Uterus (tissue), 4 donors: Measurements from ENCODE around the gene KCNJ16. TPM values are rescaled to one million over a fixed set of nuclear protein-coding genes. Genes with fewer than 3 reads are reported as not detected.

Experiments used
- DNase-seq, 2 donors: peaks; one replicate each; pipeline ENCODE4 v3.0.0-alpha.2; 2019 to 2020
- H3K27ac ChIP-seq, 2 donors: fragments of 200-600 bp; sonication (generic); 1 replicate in 1 of 2; 2 replicates in 1 of 2; pipeline ENCODE4 v1.5.1; 2016 to 2018
- H3K27me3 ChIP-seq, 2 donors: fragments of 200-600 bp; sonication (generic); one replicate each; pipeline ENCODE4 v1.5.1; 2018 to 2019; ENCODE audit warnings: control low read depth in 1 of 2
- H3K36me3 ChIP-seq, 2 donors: fragments of 200-600 bp; sonication (generic); one replicate each; pipeline ENCODE4 v1.5.1; 2019; ENCODE audit warnings: control low read depth in 1 of 2
- H3K4me1 ChIP-seq, 2 donors: fragments of 200-600 bp; sonication (generic); one replicate each; pipeline ENCODE4 v1.5.1; 2018 to 2019; ENCODE audit warnings: control low read depth in 1 of 2
- H3K4me3 ChIP-seq, 2 donors: fragments of 200-600 bp; sonication (generic); 1 replicate in 1 of 2; 2 replicates in 1 of 2; pipeline ENCODE4 v1.5.1; 2018 to 2019; ENCODE audit warnings: mild to moderate bottlenecking in 1 of 2
- H3K9me3 ChIP-seq, 2 donors: fragments of 200-600 bp; sonication (generic); one replicate each; pipeline ENCODE4 v1.5.1; 2019; ENCODE audit warnings: control low read depth in 1 of 2
- POLR2A ChIP-seq, 2 donors: fragments of 450-650 bp; IDR thresholded peaks; one replicate each; pipeline ENCODE4 v1.6.1; 2016; ENCODE audit warnings: antibody characterized with exemption in 2 of 2, mild to moderate bottlenecking in 1 of 2, moderate library complexity in 1 of 2
- intact Hi-C: fragments of 100-400 bp; cut with DNase I; formaldehyde crosslinking; loops from one replicate; pipeline ENCODE4 v1.15.1; 2023; ENCODE audit warnings: low total_unique reads
- total RNA-seq, 4 donors: library from RNA; depleted of rRNA in 3 of 4; stranded (reverse); fragments of >200 nt in 3 of 4; gene quantifications; one replicate each; pipeline versions ENCODE4 v1.1.0 to v1.2.4, GENCODE V29; 2014 to 2023
- TF ChIP-seq, protein P1 (sequence below), 4 experiments: fragments of 200-600 bp in 2 of 4; fragments of 450-650 bp in 2 of 4; sonication (generic) in 2 of 4; IDR thresholded peaks; one replicate each; pipeline ENCODE4 v1.5.1; 2016 to 2019; ENCODE audit warnings: antibody characterized with exemption in 4 of 4, mild to moderate bottlenecking in 2 of 4, moderate library complexity in 1 of 4
- donor health status: DM: yes; HTN: yes; CAD: no.

The KCNJ16 gene
- total RNA-seq, 4 donors from 2014 or later: 2.4 TPM; not detected in 2

DNA sequence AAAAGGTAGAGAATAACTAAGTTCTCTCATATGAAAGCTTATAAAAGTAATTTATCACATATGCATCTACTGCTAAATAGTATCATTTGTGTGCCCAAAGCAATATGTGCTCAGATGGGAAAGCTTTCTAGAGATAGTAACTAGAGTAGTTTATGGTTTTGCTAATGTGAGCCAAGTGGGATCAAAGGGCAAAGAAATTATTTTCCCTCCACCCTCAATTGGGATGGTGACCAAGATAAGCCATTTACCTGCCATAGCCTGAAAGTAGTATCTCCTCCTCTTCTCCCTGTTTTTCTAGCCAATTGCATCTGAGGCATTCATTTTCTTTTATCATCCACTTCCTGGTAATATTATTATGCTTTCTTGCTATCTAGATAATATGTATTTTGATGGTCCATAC lies 41.9 kb upstream of the KCNJ16 start:
- no peak overlapping the region for H3K27ac ChIP-seq
- no peak overlapping the region for H3K4me3 ChIP-seq
- no peaks in the 10 kb centered on the region for H3K36me3 ChIP-seq
- DNase-seq: no peak
- TF ChIP-seq, protein P1, sequence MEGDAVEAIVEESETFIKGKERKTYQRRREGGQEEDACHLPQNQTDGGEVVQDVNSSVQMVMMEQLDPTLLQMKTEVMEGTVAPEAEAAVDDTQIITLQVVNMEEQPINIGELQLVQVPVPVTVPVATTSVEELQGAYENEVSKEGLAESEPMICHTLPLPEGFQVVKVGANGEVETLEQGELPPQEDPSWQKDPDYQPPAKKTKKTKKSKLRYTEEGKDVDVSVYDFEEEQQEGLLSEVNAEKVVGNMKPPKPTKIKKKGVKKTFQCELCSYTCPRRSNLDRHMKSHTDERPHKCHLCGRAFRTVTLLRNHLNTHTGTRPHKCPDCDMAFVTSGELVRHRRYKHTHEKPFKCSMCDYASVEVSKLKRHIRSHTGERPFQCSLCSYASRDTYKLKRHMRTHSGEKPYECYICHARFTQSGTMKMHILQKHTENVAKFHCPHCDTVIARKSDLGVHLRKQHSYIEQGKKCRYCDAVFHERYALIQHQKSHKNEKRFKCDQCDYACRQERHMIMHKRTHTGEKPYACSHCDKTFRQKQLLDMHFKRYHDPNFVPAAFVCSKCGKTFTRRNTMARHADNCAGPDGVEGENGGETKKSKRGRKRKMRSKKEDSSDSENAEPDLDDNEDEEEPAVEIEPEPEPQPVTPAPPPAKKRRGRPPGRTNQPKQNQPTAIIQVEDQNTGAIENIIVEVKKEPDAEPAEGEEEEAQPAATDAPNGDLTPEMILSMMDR (IDR thresholded peaks at IDR 0.05): no peak
- no peak for TF ChIP-seq POLR2A (IDR thresholded peaks at IDR 0.05)
- no peaks in the 10 kb centered on the region for H3K4me1 ChIP-seq
- H3K9me3 ChIP-seq: no peaks in the 10 kb centered on the region
- H3K27me3 ChIP-seq: no peaks in the 10 kb centered on the region
- intact Hi-C loops: no loop called here

DNA sequence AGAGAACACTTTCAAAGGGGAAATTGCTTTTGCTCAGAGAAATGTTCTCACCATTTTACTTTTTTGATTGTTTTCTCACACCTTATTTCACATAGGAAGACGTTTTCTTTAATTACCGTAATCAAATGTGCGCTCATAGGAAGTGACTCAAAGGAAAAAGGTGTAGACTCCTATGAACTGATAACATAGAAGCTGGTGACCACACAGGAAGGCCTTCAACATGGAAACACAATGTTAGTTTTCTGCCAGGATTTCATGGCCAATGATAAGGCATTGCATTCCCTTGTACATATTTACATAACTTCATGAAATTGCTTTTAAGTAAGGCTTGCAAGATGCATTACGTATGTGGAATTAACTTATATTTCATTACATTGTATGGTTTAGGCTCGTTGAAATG lies 40.9 kb upstream of the KCNJ16 start:
- no peak overlapping the region for H3K27ac ChIP-seq
- no peaks in the 10 kb centered on the region for H3K4me1 ChIP-seq
- intact Hi-C loops: no loop called here
- TF ChIP-seq, protein P1 (IDR thresholded peaks at IDR 0.05): no peak
- no peak for TF ChIP-seq POLR2A (IDR thresholded peaks at IDR 0.05)
- DNase-seq: no peak
- no peaks in the 10 kb centered on the region for H3K36me3 ChIP-seq
- H3K4me3 ChIP-seq: no peak overlapping the region
- H3K9me3 ChIP-seq: no peaks in the 10 kb centered on the region
- H3K27me3 ChIP-seq: no peaks in the 10 kb centered on the region

GRCh38 chr17:70037498-70037897 lies 37.5 kb upstream of the KCNJ16 start:
- DNase-seq: no peak
- no peaks in the 10 kb centered on the region for H3K9me3 ChIP-seq
- intact Hi-C loops: no loop called here
- no peaks in the 10 kb centered on the region for H3K4me1 ChIP-seq
- H3K4me3 ChIP-seq: no peak overlapping the region
- no peaks in the 10 kb centered on the region for H3K27me3 ChIP-seq
- H3K36me3 ChIP-seq: no peaks in the 10 kb centered on the region
- H3K27ac ChIP-seq: no peak overlapping the region
- TF ChIP-seq, protein P1 (IDR thresholded peaks at IDR 0.05): no peak
- TF ChIP-seq POLR2A (IDR thresholded peaks at IDR 0.05): no peak

GRCh38 chr17:70040336-70040735 lies 34.7 kb upstream of the KCNJ16 start:
- TF ChIP-seq, protein P1 (IDR thresholded peaks at IDR 0.05): no peak
- TF ChIP-seq POLR2A (IDR thresholded peaks at IDR 0.05): no peak
- no peak for DNase-seq
- Histone ChIP-seq H3K27me3 (no peaks in the 10 kb centered on the region), H3K4me3 (no peak overlapping the region), H3K9me3 (no peaks in the 10 kb centered on the region), H3K4me1 (no peaks in the 10 kb centered on the region), H3K36me3 (no peaks in the 10 kb centered on the region), H3K27ac (no peak overlapping the region)
- intact Hi-C loops: no loop called here

GRCh38 chr17:70041061-70041460 lies 34.0 kb upstream of the KCNJ16 start:
- no peaks in the 10 kb centered on the region for H3K36me3 ChIP-seq
- H3K4me1 ChIP-seq: no peaks in the 10 kb centered on the region
- no peak overlapping the region for H3K4me3 ChIP-seq
- intact Hi-C loops: no loop called here
- DNase-seq: no peak
- no peaks in the 10 kb centered on the region for H3K9me3 ChIP-seq
- H3K27ac ChIP-seq: no peak overlapping the region
- no peaks in the 10 kb centered on the region for H3K27me3 ChIP-seq
- TF ChIP-seq, protein P1 (IDR thresholded peaks at IDR 0.05): no peak
- no peak for TF ChIP-seq POLR2A (IDR thresholded peaks at IDR 0.05)
